T-helper 9 cell (primary cell): ENCODE measurements around the gene DNALI1.
"Not testable (repeated sequence)": the region's sequence is repeated elsewhere in the genome, so short reads cannot be mapped to it uniquely, and the experiment has no call there.

ENCODE experiments used
- DNase-seq: peaks from one replicate; pipeline ENCODE4 v3.0.0-alpha.2; 2020

DNALI1 gene

GRCh38 chr1:37557402-37557801 is 662 bp downstream of the DNALI1 start:
- DNase-seq: no peak

- no peak for DNase-seq
Measured at GRCh38 chr1:37558411-37558810, 1.7 kb downstream of the DNALI1 start.

GRCh38 chr1:37559080-37559479 is 2.3 kb downstream of the DNALI1 start:
- no peak for DNase-seq

GRCh38 chr1:37559957-37560379 is 3.2 kb downstream of the DNALI1 start:
- DNase-seq: not testable (repeated sequence)

- no peak for DNase-seq
Measured at GRCh38 chr1:37560401-37561132, 3.8 kb downstream of the DNALI1 start.

GRCh38 chr1:37561133-37562132 is 4.7 kb downstream of the DNALI1 start:
- peak; percentile 10 for DNase-seq

- DNase-seq: no peak
Measured at GRCh38 chr1:37562984-37563383, 6.2 kb downstream of the DNALI1 start.

- no peak for DNase-seq
Measured at GRCh38 chr1:37564892-37565291, 8.2 kb downstream of the DNALI1 start.

GRCh38 chr1:37567023-37567422 is 10.3 kb downstream of the DNALI1 start:
- DNase-seq: no peak

GRCh38 chr1:37570528-37571334 is 14.0 kb downstream of the DNALI1 start:
- DNase-seq: no peak

GRCh38 chr1:37574834-37575480 is 18.2 kb downstream of the DNALI1 start:
- DNase-seq: no peak

- no peak for DNase-seq
Measured at GRCh38 chr1:37575692-37576091, 19.0 kb downstream of the DNALI1 start.

GRCh38 chr1:37584544-37584943 is 27.8 kb downstream of the DNALI1 start:
- DNase-seq: not testable (repeated sequence)

GRCh38 chr1:37588939-37589338 is 32.2 kb downstream of the DNALI1 start:
- no peak for DNase-seq

- DNase-seq: no peak
Measured at GRCh38 chr1:37593726-37594125, 37.0 kb downstream of the DNALI1 start.

GRCh38 chr1:37595440-37596181 is 38.9 kb downstream of the DNALI1 start, which contains the start of gene GNL2:
GNL2 (minus strand) TSS chr1:37595937; CDS start chr1:37595822, 115 bp downstream.
- DNase-seq: peak; percentile 95

GRCh38 chr1:37596182-37596667 is 39.5 kb downstream of the DNALI1 start:
- DNase-seq: no peak

GRCh38 chr1:37599940-37600339 is 43.2 kb downstream of the DNALI1 start:
- DNase-seq: no peak

GRCh38 chr1:37601441-37601840 is 44.7 kb downstream of the DNALI1 start:
- no peak for DNase-seq

- DNase-seq: peak; percentile 10
Measured at GRCh38 chr1:37602750-37603694, 46.3 kb downstream of the DNALI1 start.
